ENCODE results near the gene LAMA5.

DNA sequence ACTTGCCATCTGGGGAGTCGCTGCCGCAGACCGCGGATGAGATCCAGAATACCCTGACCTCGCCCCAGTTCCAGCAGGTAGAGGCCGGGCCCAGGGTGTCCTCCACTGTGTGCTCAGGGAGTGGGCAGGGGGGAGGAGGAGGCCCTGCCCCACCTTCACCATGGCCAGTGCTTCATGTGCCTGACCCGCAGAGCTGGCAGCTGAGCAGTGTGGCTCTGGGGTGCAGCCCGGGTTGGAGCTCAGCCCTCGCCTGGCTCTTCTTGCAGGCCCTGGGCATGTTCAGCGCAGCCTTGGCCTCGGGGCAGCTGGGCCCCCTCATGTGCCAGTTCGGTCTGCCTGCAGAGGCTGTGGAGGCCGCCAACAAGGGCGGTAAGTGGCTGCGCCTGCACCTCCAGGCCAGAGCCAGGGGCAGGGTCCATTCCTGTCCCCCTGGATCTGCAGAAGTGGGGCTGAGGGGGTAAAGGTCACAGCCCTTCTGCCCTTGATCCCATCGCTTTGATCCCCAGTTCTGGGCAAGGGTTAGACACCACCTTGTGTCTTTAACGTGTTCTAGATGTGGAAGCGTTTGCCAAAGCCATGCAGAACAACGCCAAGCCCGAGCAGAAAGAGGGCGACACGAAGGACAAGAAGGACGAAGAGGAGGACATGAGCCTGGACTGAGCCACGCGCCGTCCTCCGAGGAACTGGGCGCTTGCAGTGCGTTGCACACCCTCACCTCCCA is 58.9 kb downstream of the LAMA5 start:
- TF ChIP-seq, protein P1, sequence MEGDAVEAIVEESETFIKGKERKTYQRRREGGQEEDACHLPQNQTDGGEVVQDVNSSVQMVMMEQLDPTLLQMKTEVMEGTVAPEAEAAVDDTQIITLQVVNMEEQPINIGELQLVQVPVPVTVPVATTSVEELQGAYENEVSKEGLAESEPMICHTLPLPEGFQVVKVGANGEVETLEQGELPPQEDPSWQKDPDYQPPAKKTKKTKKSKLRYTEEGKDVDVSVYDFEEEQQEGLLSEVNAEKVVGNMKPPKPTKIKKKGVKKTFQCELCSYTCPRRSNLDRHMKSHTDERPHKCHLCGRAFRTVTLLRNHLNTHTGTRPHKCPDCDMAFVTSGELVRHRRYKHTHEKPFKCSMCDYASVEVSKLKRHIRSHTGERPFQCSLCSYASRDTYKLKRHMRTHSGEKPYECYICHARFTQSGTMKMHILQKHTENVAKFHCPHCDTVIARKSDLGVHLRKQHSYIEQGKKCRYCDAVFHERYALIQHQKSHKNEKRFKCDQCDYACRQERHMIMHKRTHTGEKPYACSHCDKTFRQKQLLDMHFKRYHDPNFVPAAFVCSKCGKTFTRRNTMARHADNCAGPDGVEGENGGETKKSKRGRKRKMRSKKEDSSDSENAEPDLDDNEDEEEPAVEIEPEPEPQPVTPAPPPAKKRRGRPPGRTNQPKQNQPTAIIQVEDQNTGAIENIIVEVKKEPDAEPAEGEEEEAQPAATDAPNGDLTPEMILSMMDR (IDR thresholded peaks at IDR 0.05) = no peak
- TF ChIP-seq POLR2A (IDR thresholded peaks at IDR 0.05) (no peak), POLR2AphosphoS5 (IDR thresholded peaks at IDR 0.05; ENCODE audit: insufficient read depth in 1 of 2, low read depth in 1 of 2) (no peak)

Measured in vagina (tissue), 2 donors.